H1 (cell line): ENCODE data around the gene WNT9B. TPM values are rescaled to one million over a fixed set of nuclear protein-coding genes. Genes with fewer than 3 reads are reported as not detected.

ENCODE experiments used
- CHD7 ChIP-seq: fragments of 300-600 bp; sonication (generic); IDR thresholded peaks from 2 replicates; pipeline ENCODE4 v1.7.1; 2012; ENCODE audit warnings: low read length, moderate library complexity, mild to moderate bottlenecking, inconsistent platforms; ENCODE audit not compliant: insufficient replicate concordance
- MAFK ChIP-seq: IDR thresholded peaks from 2 replicates; pipeline ENCODE4 v1.6.1; 2012; ENCODE audit warnings: low read depth, mild to moderate bottlenecking, improper control_type of control experiment, low read length
- MAX ChIP-seq: IDR thresholded peaks from 2 replicates; pipeline ENCODE4 v1.6.1; 2012; ENCODE audit warnings: inconsistent platforms
- SAP30 ChIP-seq: fragments of 300-600 bp; sonication (generic); IDR thresholded peaks from 2 replicates; pipeline ENCODE4 v1.7.1; 2012; ENCODE audit warnings: low read length, moderate library complexity, mild to moderate bottlenecking, inconsistent platforms; ENCODE audit not compliant: insufficient read depth, insufficient replicate concordance
- SIRT6 ChIP-seq: IDR thresholded peaks from one replicate; pipeline ENCODE4 v1.7.1; 2012; ENCODE audit warnings: low read length, inconsistent platforms
- SRF ChIP-seq: IDR thresholded peaks from 2 replicates; pipeline ENCODE4 v1.6.1; 2011; ENCODE audit warnings: mild to moderate bottlenecking, low read depth, low read length, moderate library complexity
- TAF7 ChIP-seq: optimal IDR thresholded peaks from 2 replicates; pipeline ENCODE3; 2011; ENCODE audit warnings: low read depth, mild to moderate bottlenecking, inconsistent platforms, low read length, moderate library complexity, borderline replicate concordance
- USF2 ChIP-seq: IDR thresholded peaks from 2 replicates; pipeline ENCODE4 v1.6.1; 2011; ENCODE audit warnings: low read length, improper control_type of control experiment
- polyA plus RNA-seq, 7 experiments: library from polyadenylated mRNA; depleted of rRNA in 3 of 7; stranded (reverse) in 5 of 7; unstranded in 2 of 7; fragments of >200 nt in 5 of 7; fragments of 200-250 nt in 2 of 7; gene quantifications; 1 replicate in 5 of 7; 2 replicates in 1 of 7; 4 replicates in 1 of 7; pipeline versions ENCODE4 v1.2.1 to v1.2.3, GENCODE V29; 2011 to 2013; ENCODE audit warnings: missing spikeins in 2 of 7, mixed read lengths in 2 of 7
- total RNA-seq: library from RNA; stranded (reverse); fragmentation: NEBNext Ultra II Directional; extraction: Animal tissue kit (Norgen Biotek cat#: 25700); gene quantifications from 2 replicates; pipeline ENCODE4 v1.2.1, GENCODE V29; 2021

WNT9B gene
- total and polyA plus RNA-seq, 2 of the 8 experiments (the other 6 are each of a cell fraction or from before 2014, with no cell fraction given), result 0.21 TPM; not detected in 1

- no peak for TF ChIP-seq CHD7
- no peak for TF ChIP-seq SRF
- no peak for TF ChIP-seq SAP30
- no peak for TF ChIP-seq MAX
- TF ChIP-seq SIRT6, result no peak
- TF ChIP-seq TAF7, result no peak
- no peak for TF ChIP-seq USF2
- no peak for TF ChIP-seq MAFK
These were observed 38.7 kb downstream of the WNT9B start (continued) for GRCh38 chr17:46889992-46890564.
